ENCODE results near the gene HAAO.
"Not testable (repeated sequence)": the region's sequence is repeated elsewhere in the genome, so short reads cannot be mapped to it uniquely, and the experiment has no call there.

HAAO gene

GRCh38 chr2:42792583-42793333 lies at the start of gene HAAO:
HAAO (minus strand) TSS chr2:42792583; CDS start chr2:42792536, 47 bp downstream.
- DNase-seq (ENCODE audit: low spot score), result no peak

GRCh38 chr2:42841344-42841743 lies 49.0 kb upstream of the HAAO start:
- DNase-seq (ENCODE audit: low spot score), result no peak

- DNase-seq (ENCODE audit: low spot score), result no peak
Measured at GRCh38 chr2:42840760-42841159, 48.4 kb upstream of the HAAO start.

- no peak for DNase-seq (ENCODE audit: low spot score)
Measured at GRCh38 chr2:42839809-42840501, 47.6 kb upstream of the HAAO start.

- no peak for DNase-seq (ENCODE audit: low spot score)
Measured at GRCh38 chr2:42838133-42838532, 45.8 kb upstream of the HAAO start.

GRCh38 chr2:42835577-42836371 lies 43.4 kb upstream of the HAAO start:
- DNase-seq (ENCODE audit: low spot score), result peak; percentile 81

GRCh38 chr2:42834161-42834560 lies 41.8 kb upstream of the HAAO start:
- DNase-seq (ENCODE audit: low spot score), result no peak

- DNase-seq (ENCODE audit: low spot score), result no peak
Measured at GRCh38 chr2:42832289-42832634, 39.9 kb upstream of the HAAO start.

- not testable (repeated sequence) for DNase-seq (ENCODE audit: low spot score)
Measured at GRCh38 chr2:42831575-42832288, 39.3 kb upstream of the HAAO start.

- no peak for DNase-seq (ENCODE audit: low spot score)
Measured at GRCh38 chr2:42830922-42831574, 38.7 kb upstream of the HAAO start.

- peak; percentile 42 for DNase-seq (ENCODE audit: low spot score)
Measured at GRCh38 chr2:42829671-42830440, 37.5 kb upstream of the HAAO start.

GRCh38 chr2:42828487-42829425 lies 36.4 kb upstream of the HAAO start:
- peak; percentile 75 for DNase-seq (ENCODE audit: low spot score)

GRCh38 chr2:42827647-42828486 lies 35.5 kb upstream of the HAAO start:
- DNase-seq (ENCODE audit: low spot score), result peak; percentile 76

- no peak for DNase-seq (ENCODE audit: low spot score)
Measured at GRCh38 chr2:42826231-42826630, 33.8 kb upstream of the HAAO start.

- DNase-seq (ENCODE audit: low spot score), result no peak
Measured at GRCh38 chr2:42824454-42824807, 32.0 kb upstream of the HAAO start.

GRCh38 chr2:42823744-42824453 lies 31.5 kb upstream of the HAAO start:
- DNase-seq (ENCODE audit: low spot score), result no peak

GRCh38 chr2:42819160-42819559 lies 26.8 kb upstream of the HAAO start:
- DNase-seq (ENCODE audit: low spot score), result no peak

GRCh38 chr2:42815726-42816125 lies 23.3 kb upstream of the HAAO start:
- DNase-seq (ENCODE audit: low spot score), result no peak

Data from SW480 (cell line).